NCI-H774 (cell line): ENCODE results near the gene BEND3.
"Not testable (repeated sequence)": the region's sequence is repeated elsewhere in the genome, so short reads cannot be mapped to it uniquely, and the experiment has no call there.

Experiments
- DNase-seq: peaks from one replicate; lab custom pipeline; 2025; lab: John Stamatoyannopoulos, UW

BEND3 gene

DNA sequence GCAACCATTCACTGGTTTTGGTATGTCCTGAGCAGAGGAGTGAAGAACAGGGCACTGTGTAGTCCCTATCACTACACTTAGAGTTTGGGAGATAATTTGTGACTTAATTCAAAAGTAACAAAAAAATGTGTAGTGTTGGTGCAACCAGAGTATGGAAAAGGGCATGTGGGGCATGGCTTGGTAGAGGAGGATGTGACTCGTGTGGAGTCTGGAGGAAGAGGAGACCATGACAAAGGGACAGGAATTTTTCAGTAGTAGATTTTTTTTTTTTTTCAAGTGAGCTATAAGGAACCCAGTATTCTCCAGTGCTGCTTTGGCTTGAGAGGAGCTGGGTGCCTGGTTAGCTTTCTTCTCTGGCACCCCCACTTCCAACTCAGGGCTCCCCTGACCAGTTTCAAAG is 82.2 kb downstream of the BEND3 start:
- DNase-seq = no peak

DNA sequence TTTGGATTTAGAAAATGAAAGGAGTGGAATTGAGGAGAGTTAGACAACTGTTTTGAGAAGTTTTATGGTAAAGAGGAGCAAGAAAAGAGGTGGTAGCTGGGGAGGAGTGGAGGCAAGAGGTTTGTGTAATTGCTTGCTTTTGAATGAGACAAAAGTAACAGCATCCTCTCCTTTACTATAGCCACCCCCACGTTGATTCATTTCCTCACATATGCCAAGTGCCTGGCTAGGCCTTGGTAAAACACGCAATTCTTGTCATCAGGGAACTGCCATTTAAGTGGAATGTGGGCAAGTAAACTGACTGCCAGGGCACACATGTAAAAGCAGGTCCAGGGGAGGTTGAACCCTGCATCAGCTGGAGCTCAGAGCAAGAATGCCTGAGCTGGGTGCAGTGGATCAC is 83.3 kb downstream of the BEND3 start:
- DNase-seq = no peak

DNA sequence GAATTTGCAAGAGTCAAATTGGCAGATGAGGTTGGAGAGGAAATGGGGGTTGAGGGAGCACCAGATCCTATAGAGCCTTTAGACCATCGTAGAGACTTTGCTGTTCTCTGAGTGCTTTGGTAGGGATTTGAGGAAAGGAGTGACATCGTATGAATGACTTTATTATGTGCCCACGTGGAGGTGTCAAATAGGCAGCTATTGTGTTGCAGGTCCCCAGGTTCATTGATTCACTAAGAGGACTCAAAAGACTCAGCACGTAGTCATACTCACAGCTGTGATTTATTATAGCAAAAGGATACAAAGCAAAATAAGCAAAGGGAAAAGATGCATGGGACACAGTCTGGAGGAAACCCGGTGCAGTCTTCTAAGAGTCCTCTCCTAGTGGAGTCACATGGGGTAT is 85.2 kb downstream of the BEND3 start:
- no peak for DNase-seq

DNA sequence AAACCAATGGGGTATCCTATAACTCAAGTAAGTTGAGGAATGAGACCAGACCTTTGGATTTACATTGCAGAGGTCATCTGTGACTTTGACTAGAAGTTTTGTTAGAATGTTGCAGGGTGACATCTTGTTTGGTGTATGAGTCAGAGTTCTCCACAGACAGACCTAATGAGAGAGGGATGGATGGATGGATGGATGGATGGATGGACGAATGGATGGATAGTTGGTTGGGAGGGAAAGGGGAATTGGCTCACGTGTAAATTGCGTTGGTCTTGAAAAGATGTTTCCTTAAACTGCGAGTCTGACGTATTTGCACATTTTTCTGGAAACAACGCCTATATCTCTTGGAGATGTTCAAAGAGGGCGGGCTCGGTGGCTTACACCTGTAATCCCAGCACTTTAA is 88.3 kb downstream of the BEND3 start:
- no peak for DNase-seq

DNA sequence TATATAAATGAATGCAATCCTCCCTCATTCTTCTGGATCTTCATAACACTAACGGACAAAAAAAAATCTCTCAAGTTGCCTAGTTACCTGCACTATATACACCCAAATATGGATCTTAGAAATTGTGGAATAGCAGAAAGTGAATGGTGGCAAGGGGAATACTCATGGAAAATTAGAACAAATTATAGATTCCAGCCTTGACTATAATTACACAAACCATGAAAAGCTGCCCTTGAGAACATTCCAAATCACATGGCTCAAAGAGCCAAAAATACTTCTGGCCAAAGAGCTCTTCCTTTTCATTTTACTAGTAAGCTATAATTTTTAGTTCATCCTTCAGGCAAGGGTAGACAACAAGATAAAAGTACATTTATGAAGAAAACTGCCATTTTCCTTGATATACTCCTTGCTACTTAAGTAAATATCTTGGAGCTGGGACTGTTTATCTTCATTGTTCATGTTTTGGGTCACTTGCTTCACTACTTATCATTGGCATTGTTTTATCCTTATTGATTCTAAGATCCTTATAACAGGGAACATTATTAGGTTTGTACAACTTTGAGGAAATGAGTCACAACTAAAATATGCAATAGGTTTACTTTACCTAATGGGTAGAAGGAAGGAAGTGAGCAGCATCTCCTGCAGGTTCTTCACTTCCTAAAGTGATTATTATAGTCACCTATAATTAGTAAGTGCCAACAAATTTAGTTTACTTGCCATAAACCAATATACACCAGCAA is 93.7 kb downstream of the BEND3 start:
- DNase-seq = no peak

DNA sequence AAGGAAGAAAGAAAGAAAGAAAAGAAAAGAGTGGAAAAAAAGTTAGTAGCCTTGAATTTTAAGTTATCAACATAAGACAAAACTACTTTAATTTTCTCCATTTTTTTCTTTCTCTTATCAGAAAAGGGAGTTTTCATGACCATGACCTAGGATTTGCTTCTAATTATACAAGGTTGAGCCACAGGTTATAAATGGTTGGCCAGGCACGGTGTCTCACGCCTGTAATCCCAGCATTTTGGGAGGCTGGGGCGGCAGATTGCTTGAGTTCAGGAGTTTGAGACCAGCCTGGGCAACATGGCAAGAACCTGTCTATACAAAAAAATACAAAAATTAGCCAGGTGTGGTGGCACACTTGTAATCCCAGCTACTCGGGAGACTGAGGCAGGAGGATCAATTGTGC is 95.1 kb downstream of the BEND3 start:
- no peak for DNase-seq

DNA sequence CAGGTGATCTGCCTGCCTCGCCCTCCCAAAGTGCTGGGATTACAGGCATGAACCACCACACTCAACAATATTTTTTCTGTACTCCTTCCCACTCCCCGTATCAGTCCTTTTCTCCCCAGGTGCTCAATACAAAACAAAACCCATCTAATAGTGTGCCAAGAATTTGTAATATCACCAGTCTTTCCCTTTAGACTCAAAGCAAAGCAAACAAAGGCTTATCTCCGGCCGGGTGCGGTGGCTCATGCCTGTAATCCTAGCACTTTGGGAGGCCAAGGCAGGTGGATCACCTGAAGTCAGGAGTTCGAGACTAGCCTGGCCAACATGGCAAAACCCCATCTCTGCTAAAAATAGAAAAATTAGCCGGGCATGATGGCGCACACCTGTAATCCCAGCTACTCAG is 95.7 kb downstream of the BEND3 start:
- not testable (repeated sequence) for DNase-seq

DNA sequence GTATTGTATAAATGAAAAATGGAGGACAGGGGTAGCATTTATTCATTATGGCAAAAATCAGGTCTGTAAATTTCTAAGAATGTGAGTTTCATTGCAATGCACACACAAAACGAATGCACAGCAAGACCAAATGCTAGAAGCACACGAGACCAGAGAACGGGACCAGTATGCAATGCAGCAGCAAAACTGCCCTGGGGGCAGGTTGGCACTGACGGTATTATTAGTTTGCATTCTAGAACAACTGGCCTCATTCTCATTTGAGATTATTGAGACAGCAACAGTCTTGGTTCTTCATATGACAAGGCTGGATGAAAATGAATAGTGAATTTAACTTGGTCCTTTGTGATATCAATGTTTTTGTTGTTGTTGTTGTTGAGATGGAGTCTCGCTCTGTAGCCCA is 96.3 kb downstream of the BEND3 start:
- DNase-seq = no peak
